DLD1 (cell line): Measurements from ENCODE around the gene LRRC1.

Experiments used
- in situ Hi-C: cut with HindIII; loops from 2 replicates; pipeline ENCODE4 v1.10.0; 2017; ENCODE audit warnings: low sequenced_read_pairs

LRRC1 gene

GRCh38 chr6:53951383-53951782 is 156.6 kb downstream of the LRRC1 start:
- in situ Hi-C loops: loop anchor here (25.0 kb wide), 1 partner anchor 311 kb away; no protein-coding TSS in a partner anchor

GRCh38 chr6:53956068-53956711 is 161.4 kb downstream of the LRRC1 start:
- in situ Hi-C loops: loop anchor here (25.0 kb wide), 1 partner anchor 306 kb away; no protein-coding TSS in a partner anchor

DNA sequence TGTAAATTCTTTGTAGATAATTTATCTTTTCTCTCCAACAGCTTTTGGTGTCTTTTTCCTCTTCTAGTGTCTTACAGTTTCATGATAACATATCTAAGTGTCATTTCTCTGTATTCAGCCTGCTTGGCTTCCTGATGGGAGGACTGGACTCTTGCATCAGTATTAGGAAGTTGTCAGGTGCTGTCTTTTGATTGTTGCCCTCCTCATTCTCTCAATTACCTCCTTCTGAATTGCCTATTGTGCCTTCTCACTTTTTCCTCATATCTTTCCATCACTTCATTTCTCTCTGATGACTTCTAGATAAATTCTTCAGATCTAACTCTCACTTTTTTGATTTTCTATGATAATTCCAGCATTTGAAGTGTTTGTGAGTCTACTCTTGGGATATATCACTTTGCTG is 162.0 kb downstream of the LRRC1 start:
- in situ Hi-C loops: loop anchor here (25.0 kb wide), 1 partner anchor 305 kb away; no protein-coding TSS in a partner anchor

DNA sequence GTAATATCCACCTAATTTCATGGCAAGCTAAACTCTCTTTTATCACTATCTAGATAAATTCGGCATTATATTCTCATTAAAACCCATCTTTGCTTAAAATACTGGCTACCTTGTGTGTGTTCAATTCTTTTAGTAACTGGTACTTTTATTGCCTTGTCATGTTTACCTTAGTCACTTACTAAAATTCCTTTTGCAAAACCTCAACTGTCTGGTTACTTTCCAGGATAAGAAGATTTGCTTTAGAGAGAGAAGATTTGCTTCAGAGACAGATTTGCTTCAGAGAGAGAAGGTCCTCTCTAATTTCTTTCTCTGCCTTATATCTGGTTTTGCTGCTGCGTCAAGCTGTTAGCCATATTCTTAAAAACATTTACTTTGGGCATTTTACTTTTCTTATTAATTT is 164.9 kb downstream of the LRRC1 start:
- in situ Hi-C loops: loop anchor here (25.0 kb wide), 1 partner anchor 303 kb away; no protein-coding TSS in a partner anchor

DNA sequence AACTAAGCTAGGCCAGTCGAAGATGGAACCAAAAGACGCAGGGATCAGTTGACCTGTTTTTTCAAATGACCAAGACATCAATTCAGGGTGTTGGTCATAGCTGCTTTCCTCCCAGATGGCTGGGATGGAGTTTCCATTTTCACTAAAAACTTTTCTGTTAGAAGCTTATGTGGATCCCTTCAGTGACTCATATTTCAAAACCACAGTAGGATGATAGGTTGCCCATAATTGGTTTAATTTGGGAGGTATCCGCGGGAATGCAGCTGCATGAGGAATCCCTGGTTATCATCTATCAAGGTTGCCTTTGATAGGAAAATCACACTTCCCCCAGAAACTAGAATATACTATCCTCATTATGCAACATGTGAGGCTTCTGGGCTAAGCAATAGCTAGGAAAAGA is 165.5 kb downstream of the LRRC1 start:
- in situ Hi-C loops: loop anchor here (25.0 kb wide), 1 partner anchor 302 kb away; no protein-coding TSS in a partner anchor

DNA sequence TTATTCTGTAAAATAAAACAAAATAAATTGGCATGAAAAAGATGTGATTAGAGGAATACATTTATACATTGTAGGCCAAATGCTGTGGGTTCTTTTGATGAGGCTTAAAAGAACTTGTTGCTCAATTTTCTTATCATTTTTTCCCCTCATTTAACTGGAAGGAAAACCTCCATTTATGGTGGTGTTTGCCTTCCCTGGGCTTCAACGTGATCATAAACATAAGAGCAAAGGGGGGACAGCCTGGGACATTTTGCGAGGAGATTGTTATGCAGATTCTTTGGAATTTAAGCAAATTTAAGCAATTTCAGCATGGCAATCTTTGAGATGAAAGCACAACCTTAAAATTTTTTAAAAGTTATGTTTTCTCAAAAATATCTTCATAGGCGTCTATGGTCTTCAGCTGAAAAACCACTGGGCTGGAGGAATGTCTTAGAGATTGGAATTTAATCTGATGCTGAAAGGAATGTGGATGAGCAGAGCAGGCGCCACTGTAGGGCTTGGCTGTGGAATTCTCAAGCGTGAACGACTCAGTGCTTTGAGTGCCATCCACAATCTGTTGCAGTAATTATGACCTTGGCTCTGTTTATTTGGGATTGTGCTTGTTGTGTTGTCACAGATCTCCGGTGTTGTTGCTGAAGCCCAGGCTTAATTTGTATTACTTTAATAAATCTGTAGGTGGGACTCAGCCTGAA is 167.0 kb downstream of the LRRC1 start:
- in situ Hi-C loops: loop anchor here (25.0 kb wide), 1 partner anchor 300 kb away; no protein-coding TSS in a partner anchor

DNA sequence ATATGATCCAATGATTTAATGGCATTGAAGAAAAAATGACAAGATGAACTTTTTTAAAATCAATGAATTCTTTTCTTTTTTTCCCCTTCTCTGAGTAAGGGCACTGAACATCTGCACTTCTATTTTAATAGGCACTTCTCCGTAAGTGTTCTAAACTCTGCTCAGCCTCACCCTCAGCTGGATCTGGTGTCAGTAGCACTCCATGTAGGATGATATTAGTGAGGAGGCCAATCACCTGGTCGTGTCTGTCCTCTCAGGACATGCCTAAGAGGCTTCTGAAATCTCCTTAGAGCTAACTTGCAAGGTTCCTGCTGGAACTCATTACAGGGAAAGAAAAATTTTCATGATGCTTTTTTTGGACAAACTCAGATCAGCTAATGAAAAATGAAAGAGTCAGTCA is 167.8 kb downstream of the LRRC1 start:
- in situ Hi-C loops: loop anchor here (25.0 kb wide), 1 partner anchor 300 kb away; no protein-coding TSS in a partner anchor

GRCh38 chr6:53967415-53967814 is 172.6 kb downstream of the LRRC1 start:
- in situ Hi-C loops: loop anchor here (25.0 kb wide), 1 partner anchor 295 kb away; no protein-coding TSS in a partner anchor
